GM15510 (cell line): ENCODE data around the gene BCAR3.

Experiments
- POLR2A ChIP-seq: IDR thresholded peaks from 3 replicates; pipeline ENCODE4 v1.6.1; 2011; ENCODE audit warnings: borderline replicate concordance; ENCODE audit not compliant: insufficient read length; ENCODE audit errors: extremely low read depth

Gene BCAR3

DNA sequence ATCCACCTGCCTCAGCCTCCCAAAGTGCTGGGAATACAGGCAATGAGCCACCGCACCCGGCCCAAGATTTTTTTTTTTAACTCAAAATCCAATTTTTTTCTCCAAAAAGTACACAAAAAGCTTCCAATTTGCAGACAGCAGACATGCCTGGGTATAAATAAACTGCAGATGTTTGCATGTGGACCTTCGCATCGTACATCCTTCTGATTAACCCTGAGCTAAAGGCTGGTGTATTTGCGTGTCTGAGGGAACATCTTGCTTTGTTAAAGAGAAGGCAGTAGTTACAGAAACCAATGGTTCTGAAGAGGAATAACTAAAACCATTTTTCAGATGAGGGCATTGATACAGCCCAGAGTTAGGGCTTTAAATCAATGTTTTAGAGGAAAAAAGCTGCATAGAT, 12.7 kb downstream of the BCAR3 start:
- no peak for TF ChIP-seq POLR2A

DNA sequence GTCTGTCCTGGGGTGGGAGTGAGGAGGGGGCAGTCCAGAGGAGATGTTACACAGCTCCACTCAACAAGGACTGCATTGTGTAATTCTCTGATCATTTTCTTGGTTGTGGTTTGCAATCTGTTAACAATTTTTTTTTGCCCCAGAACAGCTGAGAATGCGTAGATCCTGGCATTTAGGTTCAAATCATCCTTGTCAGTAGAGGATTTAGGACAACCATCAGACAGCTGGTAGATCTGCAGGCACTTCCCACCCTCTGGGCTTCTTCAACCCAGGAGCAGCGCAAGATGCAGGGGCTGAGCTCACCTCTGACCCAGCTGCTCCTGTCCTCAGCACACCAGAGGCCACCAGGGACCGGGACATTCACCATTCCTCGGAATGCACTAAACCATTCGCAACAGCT, 13.5 kb downstream of the BCAR3 start:
- TF ChIP-seq POLR2A: no peak

DNA sequence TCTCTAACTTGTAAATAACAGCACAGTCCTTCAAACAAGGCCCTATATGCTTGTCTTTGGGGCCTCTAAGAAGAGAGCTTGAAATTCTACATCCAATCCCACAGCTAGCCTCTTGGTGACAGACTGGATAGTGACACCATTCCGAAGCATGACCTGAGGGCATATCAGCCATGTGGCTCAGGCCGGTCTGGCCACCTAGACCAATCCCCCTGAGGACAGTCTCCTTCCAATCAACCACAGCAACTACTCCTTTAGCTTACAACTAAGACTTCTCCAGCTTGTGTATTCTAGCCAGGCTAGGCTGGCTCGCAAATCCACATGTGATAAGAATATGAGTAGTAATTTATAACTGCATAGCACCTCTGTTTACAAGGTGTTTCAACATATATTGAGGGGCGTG, 14.0 kb downstream of the BCAR3 start:
- no peak for TF ChIP-seq POLR2A

DNA sequence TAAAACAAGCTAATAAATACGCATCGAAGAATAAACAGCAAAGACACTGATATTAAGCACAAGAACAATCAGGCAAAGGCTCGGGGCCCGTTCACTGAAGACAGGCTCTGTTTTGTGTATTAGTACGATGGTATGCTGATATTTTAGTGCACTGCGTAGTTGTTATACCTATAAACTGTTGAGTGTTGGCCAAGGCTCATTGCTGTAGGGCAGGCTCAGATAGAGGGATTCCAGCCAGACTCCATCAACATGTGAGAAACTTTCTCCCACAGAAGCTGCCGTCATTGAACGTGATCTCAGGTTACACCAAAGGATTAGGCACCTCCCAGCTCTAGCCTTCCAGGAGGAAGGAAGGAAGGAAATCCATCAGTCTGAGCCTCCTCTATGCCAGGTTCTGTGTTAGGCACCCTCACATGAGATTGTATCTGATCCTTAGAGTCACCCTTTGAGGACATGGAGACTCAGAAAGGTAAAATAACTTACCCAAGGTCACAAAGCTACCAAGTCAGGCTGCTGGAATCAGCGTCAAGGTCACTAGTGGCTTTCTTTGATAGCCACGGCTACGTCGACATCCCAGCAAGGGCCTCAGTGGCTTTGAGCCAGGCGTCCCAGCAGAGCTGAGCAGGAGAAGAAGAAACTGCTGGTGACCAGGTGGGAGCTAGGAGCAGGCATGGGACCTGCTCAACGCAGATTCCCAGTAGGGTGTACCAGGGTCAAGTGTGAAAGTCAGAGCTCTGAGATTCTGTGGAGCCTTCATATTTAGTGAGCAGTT, 14.8 kb downstream of the BCAR3 start:
- TF ChIP-seq POLR2A: no peak

DNA sequence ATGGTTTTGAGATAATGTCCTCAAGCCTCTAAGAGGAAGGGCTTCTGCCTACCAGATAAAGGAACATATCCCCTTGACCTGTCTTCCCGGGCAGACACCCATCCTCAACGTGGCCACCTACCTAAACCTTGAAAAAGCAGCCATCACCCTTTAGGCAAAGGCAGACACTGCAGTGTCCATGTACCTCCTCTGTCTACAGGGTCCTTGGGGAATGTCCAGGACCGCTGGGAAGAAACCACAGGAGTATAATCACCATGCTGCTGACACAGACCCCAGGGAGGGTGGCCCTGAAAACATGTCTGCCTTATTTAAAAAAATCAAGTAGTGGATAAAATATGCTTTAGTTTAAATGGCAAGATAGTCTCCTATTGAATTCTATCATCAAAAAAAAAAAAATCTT, 16.6 kb downstream of the BCAR3 start:
- no peak for TF ChIP-seq POLR2A

DNA sequence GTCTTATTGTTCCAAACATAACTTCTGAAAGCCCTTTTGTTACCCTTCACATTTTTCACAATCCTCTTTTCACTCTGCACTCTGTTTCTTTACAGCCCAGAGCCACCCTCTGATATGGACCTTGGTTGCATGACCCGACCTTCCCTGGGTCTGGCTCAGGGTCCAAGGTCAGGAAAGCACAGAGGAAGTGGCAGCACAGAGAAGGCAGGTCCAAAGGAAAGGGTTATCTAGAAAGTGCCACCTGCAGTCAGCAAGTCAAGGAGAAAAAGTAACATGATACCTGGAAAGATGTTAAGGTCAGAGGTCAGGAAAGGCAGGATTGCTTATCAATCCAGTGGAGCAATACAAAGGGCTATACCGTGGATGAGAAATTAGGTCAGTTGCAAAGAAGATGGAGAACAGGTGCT, 18.4 kb downstream of the BCAR3 start:
- no peak for TF ChIP-seq POLR2A

DNA sequence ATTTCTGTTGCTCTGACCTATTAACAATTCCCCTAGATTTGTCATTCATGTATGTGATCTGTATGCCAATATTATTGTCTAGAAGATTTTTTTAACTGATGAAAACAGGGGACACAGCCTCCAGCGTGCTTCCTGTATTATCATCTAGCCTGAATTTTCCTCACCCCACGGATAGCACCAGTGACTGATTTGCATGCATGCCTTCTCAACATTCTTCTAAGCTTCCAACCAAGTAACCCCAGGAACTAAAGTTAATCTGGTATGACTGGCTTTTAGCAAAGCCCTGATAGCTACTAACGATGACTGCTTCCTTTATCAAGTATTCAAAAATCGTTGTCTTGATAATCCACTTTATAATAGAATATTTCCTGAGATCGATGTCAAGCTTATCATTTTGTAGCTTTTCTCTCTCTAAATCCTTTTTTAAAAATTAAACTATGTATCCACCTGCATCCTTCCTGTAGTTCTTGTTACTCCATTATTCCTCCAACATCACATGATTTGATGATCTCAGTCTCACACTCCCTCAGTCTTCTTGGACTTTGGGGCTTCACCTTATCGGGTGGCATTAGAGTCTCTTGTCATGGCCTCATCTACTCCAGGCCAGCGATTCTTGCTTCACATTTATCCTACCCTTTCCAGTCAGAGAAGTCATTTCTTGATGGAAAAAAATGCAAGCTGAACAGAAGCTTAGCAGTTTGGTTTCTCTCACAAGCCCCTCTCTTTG, 19.0 kb downstream of the BCAR3 start:
- TF ChIP-seq POLR2A: no peak

DNA sequence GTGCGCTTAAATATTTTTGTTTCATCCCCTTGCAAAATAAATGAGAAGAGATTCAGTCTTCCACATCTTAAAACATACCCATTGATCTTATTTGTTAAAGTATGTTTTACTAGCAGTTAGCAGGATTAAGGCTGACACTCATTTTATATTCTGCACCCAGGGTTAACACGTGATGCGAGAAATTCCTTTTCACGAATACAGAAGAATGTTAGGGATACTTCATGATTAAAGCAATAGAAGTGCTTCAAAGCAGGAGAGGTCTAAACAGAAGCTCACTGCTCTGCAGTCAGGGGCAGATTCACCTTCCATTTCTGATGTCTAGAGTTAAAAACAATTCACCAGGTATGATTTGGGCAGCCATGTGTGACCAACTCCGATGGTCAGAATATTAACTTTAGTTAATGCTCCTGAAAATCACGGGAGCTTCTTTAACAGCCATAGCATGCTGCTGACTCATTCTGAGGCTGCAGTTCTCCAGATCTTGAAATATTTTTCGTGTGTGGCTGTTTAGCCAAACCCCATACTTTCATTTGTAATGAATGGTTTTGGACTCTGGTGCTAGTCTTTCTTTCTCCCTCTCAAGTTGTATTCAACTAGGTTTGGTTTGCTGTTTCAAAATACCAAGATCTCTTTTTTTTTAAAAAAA, 19.7 kb downstream of the BCAR3 start:
- TF ChIP-seq POLR2A: no peak

DNA sequence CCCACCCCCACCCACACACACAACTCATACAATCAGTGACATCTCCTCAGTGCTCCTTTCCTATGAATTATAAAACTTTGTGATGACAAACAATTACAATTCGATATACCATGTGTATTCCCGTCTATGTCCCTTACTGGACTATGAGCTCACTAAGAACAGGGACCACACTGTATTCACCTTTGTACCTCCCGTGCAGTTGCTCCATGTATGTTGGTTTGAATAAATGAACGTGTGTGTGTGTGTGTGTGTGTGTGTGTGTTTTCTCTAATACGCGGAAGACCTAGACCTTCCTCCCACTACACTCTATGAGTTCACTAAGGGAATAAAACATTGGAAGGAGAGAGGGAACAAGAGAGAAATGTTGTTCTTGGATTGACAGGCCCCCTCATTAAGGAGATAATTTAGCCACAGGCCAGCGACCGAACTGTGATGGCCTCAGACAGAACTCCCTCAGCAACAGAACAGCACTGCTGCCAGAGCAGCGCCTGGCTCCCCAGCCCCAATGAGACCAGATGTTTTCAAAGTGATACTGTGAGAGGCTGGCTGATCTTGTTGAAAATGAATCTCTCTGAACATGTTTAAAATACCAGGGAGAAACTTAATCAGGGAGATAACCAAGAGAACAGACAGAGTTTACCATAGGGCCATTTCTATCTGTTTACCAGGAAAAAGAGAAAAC, 21.7 kb downstream of the BCAR3 start:
- no peak for TF ChIP-seq POLR2A

DNA sequence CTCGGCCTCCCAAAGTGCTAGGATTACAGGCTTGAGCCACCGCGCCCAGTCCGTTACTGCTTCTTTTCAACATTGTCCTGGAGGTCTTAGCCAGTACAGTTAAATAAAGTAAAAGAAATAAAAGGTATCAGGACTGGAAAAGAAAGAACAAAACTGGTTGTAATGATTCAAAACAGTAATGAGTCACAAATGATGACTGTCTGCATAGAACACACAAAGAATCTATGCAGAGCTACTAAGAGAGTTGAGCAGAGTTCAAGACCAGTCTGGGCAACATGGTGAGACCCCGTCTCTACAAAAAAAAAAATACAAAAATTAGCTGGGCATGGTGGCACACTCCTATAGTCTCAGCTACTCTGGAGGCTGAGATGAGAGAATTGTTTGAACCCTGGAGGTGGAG, 23.4 kb downstream of the BCAR3 start:
- TF ChIP-seq POLR2A: no peak

DNA sequence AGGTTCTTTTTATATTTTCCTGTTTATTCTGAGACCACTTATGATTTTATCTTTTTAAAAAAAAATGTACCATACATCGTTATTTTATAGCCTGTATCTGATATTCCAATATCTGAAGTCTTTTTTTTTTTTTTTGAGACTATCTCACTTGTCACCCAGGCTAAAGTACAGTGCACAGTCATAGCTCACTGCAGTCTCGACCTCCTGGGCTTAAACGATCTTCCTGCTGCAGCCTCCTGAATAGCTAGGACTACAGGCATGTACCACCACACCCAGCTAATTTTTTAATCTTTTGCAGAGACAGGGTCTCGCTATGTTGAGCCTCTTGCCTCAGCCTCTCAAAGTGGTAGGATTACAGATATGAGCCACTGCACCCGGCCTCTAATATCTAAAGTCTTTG, 25.1 kb downstream of the BCAR3 start:
- TF ChIP-seq POLR2A: no peak

DNA sequence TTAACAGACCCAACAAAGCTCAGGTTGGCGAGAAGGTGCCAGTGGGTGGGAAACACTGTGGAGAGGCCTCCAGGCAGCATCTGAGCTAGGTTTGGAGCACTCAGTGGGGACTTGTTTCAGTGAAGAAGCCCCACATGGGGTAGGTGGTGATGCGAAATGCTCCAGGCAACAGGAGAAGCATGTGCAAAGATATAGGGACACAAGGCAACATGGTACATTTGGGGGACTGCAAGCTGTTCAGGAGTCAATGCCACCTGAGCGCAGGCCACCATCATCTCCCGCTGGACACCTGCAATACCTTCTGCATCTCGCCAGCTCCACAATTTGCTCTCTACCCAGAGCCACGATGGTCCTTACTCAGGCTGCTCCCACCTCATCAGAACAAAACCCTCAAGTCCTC, 28.0 kb downstream of the BCAR3 start:
- TF ChIP-seq POLR2A: no peak

DNA sequence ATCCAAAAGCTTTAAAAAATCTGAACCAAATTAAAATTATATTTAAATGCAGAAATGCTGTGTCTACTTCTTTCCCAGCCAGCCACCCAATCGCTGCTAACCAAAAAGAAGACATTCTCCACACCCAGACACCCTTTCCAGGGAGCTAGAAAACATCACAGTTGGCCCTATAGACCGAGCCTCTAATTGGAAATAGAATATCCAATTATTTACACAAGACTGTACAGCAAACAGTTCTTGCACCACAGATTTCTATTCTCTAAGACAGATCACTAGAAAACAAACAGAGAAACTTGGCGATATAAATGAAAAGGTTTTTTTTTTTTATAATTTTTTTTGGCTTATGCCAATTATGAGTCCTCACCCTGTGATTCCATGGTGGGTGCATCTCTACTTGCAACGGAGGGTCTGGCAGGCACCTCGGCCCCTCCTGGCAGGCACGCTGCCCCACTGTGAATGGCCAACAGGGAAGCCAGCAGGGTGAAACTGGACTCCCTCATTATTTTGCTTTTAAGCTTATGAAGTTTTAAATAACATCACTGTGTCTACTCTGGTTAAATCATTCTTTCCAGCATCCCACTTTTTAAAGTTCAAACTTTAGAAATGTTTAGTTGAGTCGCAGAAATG, 29.2 kb downstream of the BCAR3 start:
- TF ChIP-seq POLR2A: no peak

DNA sequence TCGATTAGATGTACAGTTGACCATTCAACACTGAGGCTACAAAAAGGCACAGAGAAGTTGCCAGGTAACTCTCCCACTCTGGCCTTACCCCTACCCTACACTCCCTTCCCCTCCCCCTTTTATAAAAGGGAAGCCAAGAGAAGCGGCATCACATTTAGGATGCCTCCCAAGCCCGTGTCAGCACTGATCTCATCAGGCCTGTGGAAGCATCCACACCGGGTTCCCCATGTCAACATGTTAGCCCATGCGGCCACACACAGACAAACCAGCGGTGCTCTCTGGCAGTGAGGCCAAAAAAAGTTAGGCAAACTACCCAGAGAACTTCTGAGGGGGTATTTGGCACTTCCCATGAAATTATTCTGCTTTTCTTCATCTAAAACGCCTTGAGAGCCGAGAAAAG, 29.9 kb downstream of the BCAR3 start:
- TF ChIP-seq POLR2A: no peak

DNA sequence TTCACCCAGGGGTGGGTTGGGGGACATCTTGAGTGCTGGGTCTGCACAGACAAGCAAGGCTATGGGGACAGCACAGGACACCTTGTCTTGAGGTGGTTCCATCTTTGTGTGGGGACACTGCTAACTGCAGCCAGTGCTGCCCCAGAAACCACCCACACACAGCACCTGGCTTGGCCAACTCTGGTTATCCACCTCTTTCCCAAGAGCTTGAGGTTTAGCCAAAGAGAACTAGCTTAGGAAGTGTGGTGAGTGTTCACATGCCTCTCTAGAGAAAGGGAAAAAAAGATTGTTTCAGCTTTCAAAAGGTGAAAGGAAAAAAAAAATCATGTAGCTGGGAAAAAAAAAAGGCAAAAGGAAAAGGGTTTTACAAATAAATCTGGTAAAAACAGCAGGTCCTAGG, 32.4 kb downstream of the BCAR3 start:
- no peak for TF ChIP-seq POLR2A

DNA sequence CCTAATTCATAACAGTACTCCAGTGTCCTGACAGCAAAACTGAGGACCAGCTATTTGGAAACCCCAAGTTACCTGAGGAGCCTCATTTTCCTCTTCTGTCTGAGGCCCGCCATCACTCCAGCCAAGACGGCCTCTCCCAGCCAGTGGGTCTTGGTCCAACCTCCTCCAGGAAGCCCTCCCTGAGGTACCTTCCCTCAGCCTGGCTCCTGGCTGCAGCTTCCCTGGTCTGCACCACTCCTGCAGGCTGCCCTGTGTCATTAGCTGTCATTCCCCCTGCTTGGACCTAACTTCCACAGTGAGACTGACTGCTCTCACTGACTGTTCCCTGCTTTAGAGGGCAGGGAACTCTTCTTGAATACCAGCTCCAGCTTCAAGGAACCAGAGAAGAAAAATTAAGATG, 33.0 kb downstream of the BCAR3 start:
- no peak for TF ChIP-seq POLR2A

DNA sequence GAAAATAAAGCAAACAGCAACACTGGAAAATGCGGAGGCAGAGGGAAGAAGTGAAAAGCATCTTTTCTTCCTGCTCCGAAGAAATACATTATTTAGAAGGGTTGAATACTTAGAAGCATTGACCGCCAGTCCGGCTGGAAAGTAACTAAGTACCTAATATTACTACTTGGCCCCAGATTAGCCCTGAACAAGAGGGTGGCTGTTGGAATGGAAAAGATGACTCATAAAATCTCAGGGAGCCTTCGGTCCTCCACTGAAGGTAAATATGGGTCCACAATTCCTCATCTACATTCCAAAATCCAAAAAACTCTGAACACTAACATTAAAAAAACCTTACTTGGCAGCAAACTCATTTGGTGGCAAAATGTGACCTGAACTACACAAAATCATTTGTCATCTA, 40.1 kb downstream of the BCAR3 start:
- no peak for TF ChIP-seq POLR2A
